A549 treated with AZD2906 at 1 μM for 4 hours (cell line): ENCODE measurements around the gene MAX. TPM values are rescaled to one million over a fixed set of nuclear protein-coding genes. Genes with fewer than 3 reads are reported as not detected.

ENCODE experiments used
- total RNA-seq: library from RNA; stranded (reverse); fragments of 200-300 nt; extraction: Qiagen RNA extraction; gene quantifications from 5 replicates; pipeline ENCODE4 v1.2.3, GENCODE V29; 2022

The MAX gene, protein sequence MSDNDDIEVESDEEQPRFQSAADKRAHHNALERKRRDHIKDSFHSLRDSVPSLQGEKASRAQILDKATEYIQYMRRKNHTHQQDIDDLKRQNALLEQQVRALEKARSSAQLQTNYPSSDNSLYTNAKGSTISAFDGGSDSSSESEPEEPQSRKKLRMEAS
- total RNA-seq, result 56.2 to 74.8 TPM (median 58.1 TPM) in 5 replicates

DNA sequence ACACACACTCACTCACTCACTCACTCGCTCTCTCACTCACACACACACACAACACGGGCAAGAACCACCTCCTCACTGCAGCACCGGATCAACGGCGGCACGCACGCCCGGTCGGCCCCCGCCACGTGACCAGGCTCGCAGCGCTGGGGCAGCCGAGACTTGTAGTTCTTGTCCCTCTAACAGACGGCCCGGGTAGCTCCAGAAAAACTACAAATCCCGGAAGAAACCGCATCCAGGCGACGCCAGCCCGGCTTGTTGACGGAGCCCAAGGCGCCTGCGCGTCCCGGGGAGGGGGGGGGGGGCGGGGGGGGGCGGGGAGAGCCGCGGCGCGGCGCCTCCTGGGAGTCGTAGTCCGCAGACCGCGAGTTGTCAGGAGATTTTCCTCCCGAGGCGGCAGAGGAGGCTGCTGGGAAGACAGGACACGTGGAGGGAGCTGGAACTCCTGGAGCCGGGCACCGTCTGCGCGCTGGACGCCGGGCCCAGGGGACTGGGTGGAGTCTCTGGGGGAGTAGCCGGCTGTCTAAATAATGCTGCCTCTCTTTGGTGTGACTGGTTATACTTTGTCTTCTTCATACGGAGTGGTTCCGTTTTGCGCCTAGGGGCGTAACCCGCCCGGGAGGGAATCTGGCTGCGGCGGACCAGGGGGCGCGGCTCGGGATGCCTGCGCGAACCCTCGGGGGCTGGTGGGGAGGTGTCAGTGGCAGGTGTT, at the start of gene MAX:
Gene MAX (minus strand): TSS at position 77 of the 709 bp plus-strand sequence. CDS start 178 bp downstream, outside the sequence.

Other genes with a start within 250 kb of the MAX start
- gene SPTB, start 222.6 kb downstream of the MAX start, total RNA-seq, result 1.4 to 1.7 TPM (median 1.5 TPM) in 5 replicates
- 74.3 to 119 TPM (median 76.4 TPM) in 5 replicates for gene CHURC1, start 188.1 kb downstream of the MAX start, total RNA-seq
- gene GPX2, start 159.8 kb downstream of the MAX start, total RNA-seq, result 162 to 290 TPM (median 186 TPM) in 5 replicates
- 17.8 to 20.0 TPM (median 19.7 TPM) in 5 replicates for gene RAB15, start 130.2 kb downstream of the MAX start, total RNA-seq
- gene FNTB, start 115.6 kb downstream of the MAX start, total RNA-seq, result 21.7 to 25.6 TPM (median 23.7 TPM) in 5 replicates